GM12878 (cell line): ENCODE data around the gene NFASC. TPM values are rescaled to one million over a fixed set of nuclear protein-coding genes. Genes with fewer than 3 reads are reported as not detected.

Experiments
- ATAC-seq: fragments of 200-7000 bp; cut with Tn5 transposase; 3 replicates; pipeline ENCODE4 v1.9.1; 2020; ENCODE audit warnings: mild to moderate bottlenecking, moderate library complexity
- BruUV-seq: library from RNA; stranded (reverse); fragments of 400-500 nt; replicated peaks from 2 replicates; lab custom pipeline; 2021; lab: Mats Ljungman, UMichigan
- CTCF ChIA-PET: fragments of 300-600 bp; sonication (Branson Sonifier 250); formaldehyde crosslinking; extraction: SDS; loops from one replicate; lab custom pipeline; 2021; ENCODE audit warnings: inconsistent platforms; lab: Yijun Ruan, JAX
- POLR2A ChIA-PET: fragments of 350-600 bp; formaldehyde crosslinking; extraction: SDS; loops from one replicate; lab custom pipeline; 2021; ENCODE audit warnings: inconsistent platforms; lab: Charles Lee
- RAD21 ChIA-PET: fragments of 300-600 bp; sonication (Branson Sonifier 250); formaldehyde crosslinking; loops from one replicate; lab custom pipeline; 2023; ENCODE audit warnings: antibody characterized with exemption; ENCODE audit not compliant: unreplicated experiment; lab: Charles Lee
- SMC1A ChIA-PET: fragments of 300-600 bp; sonication (Branson Sonifier 250); formaldehyde crosslinking; loops from one replicate; lab custom pipeline; 2023; ENCODE audit not compliant: unreplicated experiment, uncharacterized antibody; lab: Charles Lee
- DNase-seq: peaks from one replicate; pipeline ENCODE4 v3.0.0-alpha.2; 2011; ENCODE audit warnings: low read depth, low spot score
- FAIRE-seq: peaks from 3 replicates; lab custom pipeline; 2011; peaks lifted over from hg19 to GRCh38; lab: Jason Lieb, UNC
- H2AFZ ChIP-seq: 2 replicates; pipeline ENCODE4 v1.6.0; 2011; ENCODE audit warnings: low read depth, low read length, control low read depth; ENCODE audit not compliant: control insufficient read depth
- H3K27ac ChIP-seq: 2 replicates; pipeline ENCODE4 v1.5.1; 2011; ENCODE audit warnings: control low read depth; ENCODE audit not compliant: control insufficient read depth, insufficient read depth
- H3K27me3 ChIP-seq, 2 experiments: replicated peaks in 1 of 2; 2 replicates each; pipeline versions ENCODE4 v1.6.0 to v1.6.1; 2011; ENCODE audit warnings: low read length in 1 of 2; ENCODE audit not compliant: control insufficient read depth in 2 of 2, insufficient read depth in 2 of 2
- H3K36me3 ChIP-seq, 2 experiments: 2 replicates each; pipeline ENCODE4 v1.5.1; 2011; ENCODE audit warnings: low read length in 1 of 2; ENCODE audit not compliant: control insufficient read depth in 2 of 2, insufficient read depth in 2 of 2
- H3K4me1 ChIP-seq: 2 replicates; pipeline ENCODE4 v1.6.1; 2011; ENCODE audit warnings: mild to moderate bottlenecking, low read length, moderate library complexity, mixed read lengths; ENCODE audit not compliant: control insufficient read depth, insufficient read depth
- H3K4me2 ChIP-seq: 2 replicates; pipeline ENCODE4 v1.6.0; 2011; ENCODE audit warnings: control low read depth; ENCODE audit not compliant: control insufficient read depth, insufficient read depth
- H3K4me3 ChIP-seq: fragments of 200-600 bp; sonication (generic); 2 replicates; pipeline ENCODE4 v1.5.1; 2016
- H3K79me2 ChIP-seq: 2 replicates; pipeline ENCODE4 v1.6.0; 2011; ENCODE audit warnings: low read length; ENCODE audit not compliant: control insufficient read depth, insufficient read depth
- H3K9ac ChIP-seq: 2 replicates; pipeline ENCODE4 v1.8.0; 2011; ENCODE audit warnings: low read length, control low read depth, mixed read lengths; ENCODE audit not compliant: control insufficient read depth, insufficient read depth
- H3K9me3 ChIP-seq: replicated peaks from 3 replicates; pipeline ENCODE4 v1.5.1; 2011; ENCODE audit warnings: mild to moderate bottlenecking, low read length; ENCODE audit not compliant: control insufficient read depth, insufficient read depth
- H4K20me1 ChIP-seq: 2 replicates; pipeline ENCODE4 v1.6.0; 2011; ENCODE audit not compliant: control insufficient read depth, insufficient read depth
- E4F1 ChIP-seq: fragments of 450-650 bp; IDR thresholded peaks from 2 replicates; pipeline ENCODE4 v1.6.1; 2018; ENCODE audit warnings: borderline replicate concordance, mild to moderate bottlenecking; ENCODE audit not compliant: partially characterized antibody
- EED ChIP-seq: sonication (generic); IDR thresholded peaks from 2 replicates; pipeline ENCODE4 v1.6.1; 2016; ENCODE audit warnings: antibody characterized with exemption, low read depth
- EZH2 ChIP-seq: IDR thresholded peaks from 2 replicates; pipeline ENCODE4 v1.6.1; 2012; ENCODE audit warnings: low read depth, mild to moderate bottlenecking, control low read depth, inconsistent platforms, low read length, borderline replicate concordance; ENCODE audit not compliant: control insufficient read depth
- HCFC1 ChIP-seq: fragments of 150-350 bp; IDR thresholded peaks from 2 replicates; pipeline ENCODE4 v1.6.1; 2014; ENCODE audit warnings: low read length
- MXI1 ChIP-seq: fragments of 150-350 bp; IDR thresholded peaks from 2 replicates; pipeline ENCODE4 v1.6.1; 2011; ENCODE audit warnings: low read depth, mild to moderate bottlenecking, inconsistent platforms, low read length, improper control_type of control experiment
- NKRF ChIP-seq: fragments of 450-650 bp; conservative IDR thresholded peaks from 2 replicates; pipeline ENCODE4 v1.6.1; 2017; ENCODE audit warnings: mild to moderate bottlenecking, moderate library complexity
- POU2F2 ChIP-seq: IDR thresholded peaks from 3 replicates; pipeline ENCODE4 v1.6.1; 2011; ENCODE audit warnings: low read depth, mild to moderate bottlenecking, low read length, borderline replicate concordance
- RCOR1 ChIP-seq: conservative IDR thresholded peaks from 2 replicates; pipeline ENCODE4 v1.6.1; 2012; ENCODE audit warnings: low read depth, low read length, improper control_type of control experiment
- SPI1 ChIP-seq: IDR thresholded peaks from 2 replicates; pipeline ENCODE4 v1.6.1; 2011; ENCODE audit warnings: low read depth, mild to moderate bottlenecking, low read length, moderate library complexity, borderline replicate concordance; ENCODE audit not compliant: insufficient read depth
- SRF ChIP-seq, 2 experiments: IDR thresholded peaks; 2 replicates each; pipeline ENCODE4 v1.6.1; 2011; ENCODE audit warnings: low read depth in 2 of 2, low read length in 2 of 2, mild to moderate bottlenecking in 1 of 2, moderate library complexity in 1 of 2
- ZNF687 ChIP-seq: fragments of 450-650 bp; IDR thresholded peaks from 2 replicates; pipeline ENCODE4 v1.6.1; 2017; ENCODE audit warnings: mild to moderate bottlenecking, moderate library complexity
- WGBS: methylation state at CpG from one replicate; pipeline ENCODE4 v1.1.6; 2016; ENCODE audit warnings: low lambda C conversion rate; ENCODE audit not compliant: insufficient replicate concordance, insufficient coverage; ENCODE audit errors: missing lambda C conversion rate; 5-methylcytosine and 5-hydroxymethylcytosine counted together
- in situ Hi-C: fragments of 300-500 bp; cut with MboI; formaldehyde crosslinking; loops from 9 replicates; pipeline ENCODE4 v1.14.3; 2018; ENCODE audit warnings: mixed read lengths
- intact Hi-C: fragments of 100-400 bp; cut with micrococcal nuclease; formaldehyde crosslinking; loops from one replicate; pipeline ENCODE4 v1.14.2; 2022; ENCODE audit not compliant: unreplicated experiment
- polyA plus RNA-seq, 11 experiments: library from polyadenylated mRNA; depleted of rRNA in 4 of 11; unstranded in 6 of 11; stranded (reverse) in 5 of 11; fragments of >200 nt; fragmentation: Nextera tagmentation in 4 of 11; fragmentation: Illumina TruSeq in 1 of 11; extraction: Ambion mirVana in 4 of 11; extraction: Trizol in 1 of 11; gene quantifications; 1 replicate in 1 of 11; 2 replicates in 10 of 11; pipeline versions ENCODE4 v1.2.1 to v1.2.3, GENCODE V29; 2011 to 2016; ENCODE audit warnings: inconsistent platforms in 2 of 11, missing spikeins in 2 of 11, low read depth in 1 of 11
- total RNA-seq, 4 experiments: library from RNA; depleted of rRNA in 3 of 4; stranded (reverse); fragments of >200 nt in 3 of 4; fragmentation: Illumina TruSeq in 1 of 4; extraction: Trizol in 1 of 4; gene quantifications; 2 replicates each; pipeline versions ENCODE4 v1.2.1 to v1.2.3, GENCODE V29; 2013 to 2021

The NFASC gene
- total and polyA plus RNA-seq, 10 of the 15 experiments (the other 5 are each of a cell fraction or from before 2014, with no cell fraction given), result 0.04 to 0.31 (median 0.12) TPM; not detected in 4

GRCh38 chr1:204973449-204973848 lies 102.8 kb downstream of the NFASC start:
- in situ Hi-C loops (no loop called here), intact Hi-C loops (loop anchor here (10.0 kb wide), 1 partner anchor 361 kb away; no protein-coding TSS in a partner anchor)
- no peak overlapping the region for H3K4me3 ChIP-seq
- ChIA-PET CTCF (interaction anchor here (0.9 to 6.9 kb wide), 7 partner anchors 11 to 282 kb away, joined by 3 to 119 read pairs (median 7); no protein-coding TSS in a partner anchor), POLR2A (no interaction called here), SMC1A (interaction anchor here (0.9 to 1.1 kb wide), 3 partner anchors 8 to 283 kb away, joined by 4 to 7 read pairs (median 5); no protein-coding TSS in a partner anchor), RAD21 (interaction anchor here (1.3 kb wide), 1 partner anchor 88 kb away, joined by 5 read pairs; no protein-coding TSS in a partner anchor)
- H3K4me2 ChIP-seq, result no peak overlapping the region
- no peak overlapping the region for H2AFZ ChIP-seq
- no peaks in the 10 kb centered on the region for H4K20me1 ChIP-seq
- no peak for ATAC-seq
- BruUV-seq, result no TSS peak
- 17% methylated on average over 6 of the region's 6 CpGs for WGBS
- H3K27ac ChIP-seq, result no peak overlapping the region
- no peak for DNase-seq
- H3K4me1 ChIP-seq, result peaks cover 6% of the 10 kb centered on the region
- FAIRE-seq, result no peak
- TF ChIP-seq ZNF687, result no peak
- TF ChIP-seq SPI1, result no peak
- no peak for TF ChIP-seq EZH2
- TF ChIP-seq POU2F2, result no peak
- no peak for TF ChIP-seq NKRF
- TF ChIP-seq HCFC1, result no peak
- TF ChIP-seq MXI1, result no peak
- no peak for TF ChIP-seq E4F1
- TF ChIP-seq SRF (IDR thresholded peaks at IDR 0.05; ENCODE audit: low read depth in 2 of 2, low read length in 2 of 2), result no peak
- no peak for TF ChIP-seq EED
- TF ChIP-seq RCOR1, result no peak
- H3K36me3 ChIP-seq, result no peaks in the 10 kb centered on the region
- no peaks in the 10 kb centered on the region for H3K9me3 ChIP-seq
- H3K9ac ChIP-seq, result no peak overlapping the region
- no peaks in the 10 kb centered on the region for H3K79me2 ChIP-seq
- peaks cover 1 to 5% of the 10 kb centered on the region in 2 experiments; a peak in 2 of 4 replicates for H3K27me3 ChIP-seq
